ENCODE measurements around the gene C1QTNF9B.

Gene C1QTNF9B

DNA sequence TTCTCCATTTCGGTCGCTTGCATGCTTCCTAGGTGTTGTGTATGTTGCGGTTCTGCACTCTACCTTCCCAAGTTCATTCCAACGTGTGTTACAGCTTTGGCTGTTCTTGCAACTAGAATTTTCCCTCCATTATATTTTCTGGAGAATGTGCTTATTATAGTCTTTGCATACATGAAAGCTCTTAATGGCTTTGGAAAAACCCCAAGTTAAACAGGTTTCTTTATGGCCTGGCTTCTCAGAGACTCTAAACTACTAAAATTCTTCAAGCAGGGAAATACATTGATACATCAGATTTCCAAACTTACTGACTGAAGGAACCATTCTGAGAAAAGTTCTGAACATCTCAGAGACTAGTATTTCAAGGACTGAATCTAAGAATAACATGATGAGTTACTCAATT lies 20.0 kb downstream of the C1QTNF9B start:
- H3K9me2 ChIP-seq (replicated peaks; ENCODE audit: insufficient read depth, low read length): no peaks in the 10 kb centered on the region
- no peak overlapping the region for H3K9ac ChIP-seq (ENCODE audit: low read length)
- no peaks in the 10 kb centered on the region for H3K79me2 ChIP-seq (ENCODE audit: insufficient read depth, low read length)
- H4K20me1 ChIP-seq (ENCODE audit: low read depth, low read length): no peaks in the 10 kb centered on the region
- no peaks in the 10 kb centered on the region for H3K27me3 ChIP-seq (ENCODE audit: low read length)
- H3K4me2 ChIP-seq (ENCODE audit: low read depth, low read length, poor library complexity, severe bottlenecking): no peak overlapping the region
- no peak overlapping the region for H3K4me3 ChIP-seq (ENCODE audit: insufficient read depth, low read length, poor library complexity, severe bottlenecking)
- TF ChIP-seq, protein P1, sequence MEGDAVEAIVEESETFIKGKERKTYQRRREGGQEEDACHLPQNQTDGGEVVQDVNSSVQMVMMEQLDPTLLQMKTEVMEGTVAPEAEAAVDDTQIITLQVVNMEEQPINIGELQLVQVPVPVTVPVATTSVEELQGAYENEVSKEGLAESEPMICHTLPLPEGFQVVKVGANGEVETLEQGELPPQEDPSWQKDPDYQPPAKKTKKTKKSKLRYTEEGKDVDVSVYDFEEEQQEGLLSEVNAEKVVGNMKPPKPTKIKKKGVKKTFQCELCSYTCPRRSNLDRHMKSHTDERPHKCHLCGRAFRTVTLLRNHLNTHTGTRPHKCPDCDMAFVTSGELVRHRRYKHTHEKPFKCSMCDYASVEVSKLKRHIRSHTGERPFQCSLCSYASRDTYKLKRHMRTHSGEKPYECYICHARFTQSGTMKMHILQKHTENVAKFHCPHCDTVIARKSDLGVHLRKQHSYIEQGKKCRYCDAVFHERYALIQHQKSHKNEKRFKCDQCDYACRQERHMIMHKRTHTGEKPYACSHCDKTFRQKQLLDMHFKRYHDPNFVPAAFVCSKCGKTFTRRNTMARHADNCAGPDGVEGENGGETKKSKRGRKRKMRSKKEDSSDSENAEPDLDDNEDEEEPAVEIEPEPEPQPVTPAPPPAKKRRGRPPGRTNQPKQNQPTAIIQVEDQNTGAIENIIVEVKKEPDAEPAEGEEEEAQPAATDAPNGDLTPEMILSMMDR (IDR thresholded peaks at IDR 0.05; ENCODE audit: insufficient read depth, low read length, poor library complexity, severe bottlenecking): no peak
- TF ChIP-seq EZH2phosphoT487 (conservative IDR thresholded peaks at IDR 0.05; ENCODE audit: low read length): no peak
- H3K9me3 ChIP-seq (ENCODE audit: insufficient read depth, low read length): no peaks in the 10 kb centered on the region
- no peaks in the 10 kb centered on the region for H3F3A ChIP-seq (ENCODE audit: insufficient read depth)
- H2AFZ ChIP-seq (ENCODE audit: low read depth, low read length, severe bottlenecking): no peak overlapping the region
- no peaks in the 10 kb centered on the region for H3K36me3 ChIP-seq (ENCODE audit: low read length)
- H3K27ac ChIP-seq (ENCODE audit: low read depth, low read length): no peak overlapping the region

DNA sequence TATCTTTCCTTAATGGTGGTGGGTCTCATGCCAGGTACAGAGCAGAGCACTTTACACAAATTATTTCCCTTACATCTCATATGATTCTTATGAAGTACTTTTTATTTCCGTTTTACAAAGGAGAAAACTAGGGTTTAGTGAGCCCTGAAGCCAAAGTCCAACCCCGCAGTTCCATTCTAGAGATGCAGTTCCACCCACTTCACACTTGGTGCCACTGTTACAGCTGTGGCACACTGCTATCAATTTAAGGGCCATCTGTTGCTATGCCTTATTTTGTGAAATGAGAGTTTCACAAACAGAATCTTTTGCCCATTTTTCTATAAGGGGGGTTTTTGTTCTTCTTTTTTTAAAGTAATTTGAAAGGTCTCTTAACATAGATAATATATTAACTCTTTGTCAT lies 21.0 kb downstream of the C1QTNF9B start:
- Histone ChIP-seq H3K27me3 (ENCODE audit: low read length) (no peaks in the 10 kb centered on the region), H3K4me2 (ENCODE audit: low read depth, low read length, poor library complexity, severe bottlenecking) (no peak overlapping the region), H3K36me3 (ENCODE audit: low read length) (no peaks in the 10 kb centered on the region), H2AFZ (ENCODE audit: low read depth, low read length, severe bottlenecking) (no peak overlapping the region), H3K9ac (ENCODE audit: low read length) (no peak overlapping the region), H3K9me2 (replicated peaks; ENCODE audit: insufficient read depth, low read length) (no peaks in the 10 kb centered on the region), H3K27ac (ENCODE audit: low read depth, low read length) (no peak overlapping the region), H4K20me1 (ENCODE audit: low read depth, low read length) (no peaks in the 10 kb centered on the region), H3K9me3 (ENCODE audit: insufficient read depth, low read length) (no peaks in the 10 kb centered on the region), H3K4me3 (ENCODE audit: insufficient read depth, low read length, poor library complexity, severe bottlenecking) (no peak overlapping the region), H3F3A (ENCODE audit: insufficient read depth) (no peaks in the 10 kb centered on the region), H3K79me2 (ENCODE audit: insufficient read depth, low read length) (no peaks in the 10 kb centered on the region)
- no peak for TF ChIP-seq EZH2phosphoT487 (conservative IDR thresholded peaks at IDR 0.05; ENCODE audit: low read length)
- TF ChIP-seq, protein P1 (IDR thresholded peaks at IDR 0.05; ENCODE audit: insufficient read depth, low read length, poor library complexity, severe bottlenecking): no peak

DNA sequence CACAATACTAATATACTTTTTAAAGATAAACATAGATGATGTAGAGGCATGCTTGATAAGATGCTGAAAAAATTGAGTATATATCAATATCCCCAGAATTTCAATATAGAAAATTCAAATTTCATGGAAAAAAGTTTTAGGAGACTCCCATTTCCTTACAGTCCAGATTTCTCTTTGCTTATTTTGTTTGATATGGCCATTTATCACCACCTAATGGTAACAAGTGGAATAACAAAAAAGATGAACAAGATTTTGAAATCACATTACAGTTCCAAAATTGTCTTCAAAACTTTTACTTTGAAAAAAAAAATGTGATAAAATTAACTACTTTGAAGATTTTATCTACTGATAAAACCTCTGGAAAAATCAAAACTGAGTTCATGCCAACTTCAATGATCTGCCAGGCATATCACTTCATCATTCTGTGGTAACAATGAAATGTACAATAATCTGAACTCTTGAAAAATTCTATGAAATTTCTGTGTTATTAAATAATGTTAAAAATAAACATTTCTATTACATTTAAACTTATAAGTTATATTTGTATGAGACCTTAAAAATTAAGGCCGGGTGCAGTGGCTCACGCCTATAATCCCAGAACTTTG lies 25.6 kb downstream of the C1QTNF9B start:
- no peak overlapping the region for H3K9ac ChIP-seq (ENCODE audit: low read length)
- no peaks in the 10 kb centered on the region for H4K20me1 ChIP-seq (ENCODE audit: low read depth, low read length)
- no peak overlapping the region for H3K4me2 ChIP-seq (ENCODE audit: low read depth, low read length, poor library complexity, severe bottlenecking)
- H3K9me3 ChIP-seq (ENCODE audit: insufficient read depth, low read length): no peaks in the 10 kb centered on the region
- no peaks in the 10 kb centered on the region for H3K36me3 ChIP-seq (ENCODE audit: low read length)
- no peaks in the 10 kb centered on the region for H3K9me2 ChIP-seq (replicated peaks; ENCODE audit: insufficient read depth, low read length)
- H3K27me3 ChIP-seq (ENCODE audit: low read length): no peaks in the 10 kb centered on the region
- no peaks in the 10 kb centered on the region for H3F3A ChIP-seq (ENCODE audit: insufficient read depth)
- H3K79me2 ChIP-seq (ENCODE audit: insufficient read depth, low read length): no peaks in the 10 kb centered on the region
- H3K4me3 ChIP-seq (ENCODE audit: insufficient read depth, low read length, poor library complexity, severe bottlenecking): no peak overlapping the region
- H3K27ac ChIP-seq (ENCODE audit: low read depth, low read length): no peak overlapping the region
- H2AFZ ChIP-seq (ENCODE audit: low read depth, low read length, severe bottlenecking): no peak overlapping the region
- TF ChIP-seq, protein P1 (IDR thresholded peaks at IDR 0.05; ENCODE audit: insufficient read depth, low read length, poor library complexity, severe bottlenecking): no peak
- no peak for TF ChIP-seq EZH2phosphoT487 (conservative IDR thresholded peaks at IDR 0.05; ENCODE audit: low read length)
